ENCODE measurements around the gene SLC22A1. TPM values are rescaled to one million over a fixed set of nuclear protein-coding genes. Genes with fewer than 3 reads are reported as not detected.
A peak's percentile ranks its signal among the peaks of the same experiment; 100 is the strongest.

Gene SLC22A1
- total and polyA plus RNA-seq, 2 of the 13 experiments (the other 11 are each of a cell fraction or from before 2014, with no cell fraction given), result 0.80 to 0.87 TPM

- TF ChIP-seq, protein P1, sequence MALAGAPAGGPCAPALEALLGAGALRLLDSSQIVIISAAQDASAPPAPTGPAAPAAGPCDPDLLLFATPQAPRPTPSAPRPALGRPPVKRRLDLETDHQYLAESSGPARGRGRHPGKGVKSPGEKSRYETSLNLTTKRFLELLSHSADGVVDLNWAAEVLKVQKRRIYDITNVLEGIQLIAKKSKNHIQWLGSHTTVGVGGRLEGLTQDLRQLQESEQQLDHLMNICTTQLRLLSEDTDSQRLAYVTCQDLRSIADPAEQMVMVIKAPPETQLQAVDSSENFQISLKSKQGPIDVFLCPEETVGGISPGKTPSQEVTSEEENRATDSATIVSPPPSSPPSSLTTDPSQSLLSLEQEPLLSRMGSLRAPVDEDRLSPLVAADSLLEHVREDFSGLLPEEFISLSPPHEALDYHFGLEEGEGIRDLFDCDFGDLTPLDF (CRISPR knock-in tag; IDR thresholded peaks at IDR 0.05), result no peak
- TF ChIP-seq ZSCAN22 (CRISPR knock-in tag; IDR thresholded peaks at IDR 0.05) (no peak), ZNF709 (CRISPR knock-in tag; IDR thresholded peaks at IDR 0.05) (no peak), REXO4 (CRISPR knock-in tag; IDR thresholded peaks at IDR 0.05; ENCODE audit: borderline replicate concordance) (no peak), ZNF33B (CRISPR knock-in tag; IDR thresholded peaks at IDR 0.05) (no peak; the same call in 1 of the 2 replicates), ZBTB7A (CRISPR knock-in tag; IDR thresholded peaks at IDR 0.05) (peak; percentile 75; the same call in 1 of the 2 replicates), FOXK1 (CRISPR knock-in tag; IDR thresholded peaks at IDR 0.05; ENCODE audit: borderline replicate concordance, low read depth) (no peak; the same call in 1 of the 2 replicates), ZNF451 (CRISPR knock-in tag; IDR thresholded peaks at IDR 0.05) (no peak; the same call in 1 of the 2 replicates), ATF1 (CRISPR knock-in tag; IDR thresholded peaks at IDR 0.05) (no peak), ZNF230 (CRISPR knock-in tag; IDR thresholded peaks at IDR 0.05) (no peak), TAF15 (IDR thresholded peaks at IDR 0.05; ENCODE audit: low read depth, low read length, poor library complexity, severe bottlenecking) (no peak), ZNF460 (CRISPR knock-in tag; IDR thresholded peaks at IDR 0.05; ENCODE audit: borderline replicate concordance) (peak; percentile 62; the same call in 1 of the 2 replicates), ZFYVE20 (CRISPR knock-in tag; IDR thresholded peaks at IDR 0.05; ENCODE audit: borderline replicate concordance, low read depth) (no peak), POLR2AphosphoS2 (IDR thresholded peaks at IDR 0.05; ENCODE audit: low read depth, low read length) (no peak), ZNF562 (CRISPR knock-in tag; IDR thresholded peaks at IDR 0.05; ENCODE audit: borderline replicate concordance) (no peak), NCOR1 (IDR thresholded peaks at IDR 0.05; ENCODE audit: borderline replicate concordance, low read length) (peak; percentile 43; the same call in 1 of the 2 replicates), ZNF570 (CRISPR knock-in tag; IDR thresholded peaks at IDR 0.05; ENCODE audit: borderline replicate concordance) (no peak), PPARG (CRISPR knock-in tag; conservative IDR thresholded peaks at IDR 0.05) (peak; percentile 74), ZFP62 (CRISPR knock-in tag; IDR thresholded peaks at IDR 0.05) (no peak), TCF12 (IDR thresholded peaks at IDR 0.05) (no peak), TCF12 (CRISPR knock-in tag; IDR thresholded peaks at IDR 0.05) (0 out of 2 replicates have a peak, but pooled peaks have one; percentile 66), ZNF766 (CRISPR knock-in tag; IDR thresholded peaks at IDR 0.05; ENCODE audit: borderline replicate concordance) (no peak), ZNF343 (CRISPR knock-in tag; IDR thresholded peaks at IDR 0.05) (no peak), PAWR (CRISPR knock-in tag; IDR thresholded peaks at IDR 0.05; ENCODE audit: borderline replicate concordance) (no peak), NAIF1 (CRISPR knock-in tag; IDR thresholded peaks at IDR 0.05; ENCODE audit: borderline replicate concordance) (no peak), NONO (IDR thresholded peaks at IDR 0.05) (no peak), NONO (CRISPR knock-in tag; conservative IDR thresholded peaks at IDR 0.05) (peak; percentile 75; the same call in 1 of the 2 replicates)
- TF ChIP-seq, protein P2, sequence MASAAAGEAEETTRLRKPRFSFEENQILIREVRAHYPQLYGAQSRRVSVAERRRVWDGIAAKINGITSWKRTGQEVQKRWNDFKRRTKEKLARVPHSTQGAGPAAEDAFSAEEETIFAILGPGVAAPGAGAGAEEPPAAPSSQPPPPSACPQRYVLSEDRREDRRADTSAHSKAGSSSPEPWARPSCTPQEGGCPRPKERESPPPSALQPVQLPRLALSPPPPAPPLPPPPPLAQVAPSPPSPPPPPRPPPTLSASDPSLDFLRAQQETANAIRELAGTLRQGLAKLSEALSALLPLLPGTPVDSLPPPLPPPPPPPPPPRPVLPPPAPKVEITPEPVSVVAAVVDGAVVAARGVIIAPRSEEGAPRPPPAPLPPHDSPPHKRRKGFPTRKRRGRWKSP (CRISPR knock-in tag; IDR thresholded peaks at IDR 0.05), result peak; percentile 94
Observed at GRCh38 chr6:160137130-160137988, 15.7 kb downstream of the SLC22A1 start (continued).

All from HepG2 (cell line).